Spleen (tissue), 11 donors: ENCODE measurements around the gene DTD1. TPM values are rescaled to one million over a fixed set of nuclear protein-coding genes. Genes with fewer than 3 reads are reported as not detected.
A peak's percentile ranks its signal among the peaks of the same experiment; 100 is the strongest.

Experiments used
- DNase-seq: peaks from one replicate; pipeline ENCODE4 v3.0.0-alpha.2; 2020
- H3K27ac ChIP-seq, 8 donors: fragments of 200-600 bp; sonication (generic) in 7 of 8; 1 replicate in 4 of 8; 2 replicates in 4 of 8; pipeline versions ENCODE4 v1.5.0 to v1.8.0; 2016 to 2021; ENCODE audit warnings: inconsistent platforms in 4 of 8, mild to moderate bottlenecking in 4 of 8, moderate library complexity in 1 of 8
- H3K27me3 ChIP-seq, 7 donors: fragments of 200-600 bp; sonication (generic) in 6 of 7; replicated peaks in 1 of 7; 1 replicate in 4 of 7; 2 replicates in 3 of 7; pipeline versions ENCODE4 v1.5.0 to v1.8.0; 2016 to 2021; ENCODE audit warnings: inconsistent platforms in 3 of 7, mild to moderate bottlenecking in 1 of 7
- H3K36me3 ChIP-seq, 6 donors: fragments of 200-600 bp; sonication (generic) in 5 of 6; 1 replicate in 4 of 6; 2 replicates in 2 of 6; pipeline versions ENCODE4 v1.5.0 to v1.8.0; 2016 to 2021; ENCODE audit warnings: inconsistent platforms in 2 of 6
- H3K4me1 ChIP-seq, 6 donors: fragments of 200-600 bp; sonication (generic) in 5 of 6; 1 replicate in 3 of 6; 2 replicates in 3 of 6; pipeline versions ENCODE4 v1.5.0 to v1.8.0; 2016 to 2021; ENCODE audit warnings: inconsistent platforms in 3 of 6
- H3K4me3 ChIP-seq, 8 donors: fragments of 200-600 bp; sonication (generic) in 7 of 8; 1 replicate in 4 of 8; 2 replicates in 4 of 8; pipeline versions ENCODE4 v1.5.0 to v1.8.0; 2016 to 2021; ENCODE audit warnings: inconsistent platforms in 4 of 8, mild to moderate bottlenecking in 4 of 8, moderate library complexity in 2 of 8
- H3K9me3 ChIP-seq, 8 donors: fragments of 200-600 bp; sonication (generic) in 7 of 8; 1 replicate in 4 of 8; 2 replicates in 4 of 8; pipeline versions ENCODE4 v1.5.0 to v1.8.0; 2016 to 2021; ENCODE audit warnings: inconsistent platforms in 4 of 8
- POLR2A ChIP-seq, 3 donors: fragments of 450-650 bp; IDR thresholded peaks; one replicate each; pipeline ENCODE4 v1.5.1; 2017; ENCODE audit warnings: antibody characterized with exemption in 3 of 3, mild to moderate bottlenecking in 1 of 3
- POLR2AphosphoS5 ChIP-seq, 3 donors: sonication (generic); formaldehyde crosslinking; IDR thresholded peaks; one replicate each; pipeline ENCODE4 v1.5.1; 2017; ENCODE audit warnings: antibody characterized with exemption in 3 of 3
- WGBS, 5 donors: extraction: QIAGEN DNeasy Blood & Tissue Kit in 3 of 5; methylation state at CpG; one replicate each; pipeline versions ENCODE4 v1.1.5 to v1.1.7; 2013 to 2018; 5-methylcytosine and 5-hydroxymethylcytosine counted together
- intact Hi-C: fragments of 100-400 bp; cut with DNase I; formaldehyde crosslinking; loops from one replicate; pipeline ENCODE4 v1.15.0; 2023; ENCODE audit warnings: low total_unique reads
- polyA plus RNA-seq, 3 donors: library from polyadenylated mRNA; stranded (reverse); fragments of 200-250 nt; gene quantifications; one replicate each; pipeline ENCODE4 v1.2.1, GENCODE V29; 2013
- total RNA-seq, 7 donors: library from RNA; depleted of rRNA in 3 of 7; stranded (reverse); fragments of >200 nt in 3 of 7; fragmentation: NEBNext Ultra II Directional in 4 of 7; extraction: Animal tissue kit (Norgen Biotek cat#: 25700) in 4 of 7; gene quantifications; one replicate each; pipeline versions ENCODE4 v1.1.0 to v1.2.1, GENCODE V29; 2016 to 2021
- TF ChIP-seq, protein P1 (sequence below), 11 experiments: fragments of 200-600 bp in 7 of 11; fragments of 450-650 bp in 4 of 11; sonication (generic) in 4 of 11; IDR thresholded peaks in 8 of 11; conservative IDR thresholded peaks in 3 of 11; 1 replicate in 7 of 11; 2 replicates in 4 of 11; pipeline versions ENCODE4 v1.4.0 to v1.8.0; 2016 to 2021; ENCODE audit warnings: antibody characterized with exemption in 11 of 11, inconsistent platforms in 4 of 11, mild to moderate bottlenecking in 1 of 11
- donor health status: healthy with polysubstance abuse.
- donor health status: DM: no; HTN: no; CAD: no; lungs with moderate emphysema.
- donor health status: DM: no; HTN: no; CAD: no.
- donor health status: Bipolar disorder and iron deficiency.
- donor health status: healthy.
- donor health status: DM: no; HTN: no; CAD: no.
- donor health status: DM: yes; HTN: yes; CAD: no.

Gene DTD1
- total and polyA plus RNA-seq, 10 donors, result 17.4 to 29.7 (median 23.3) TPM

DNA sequence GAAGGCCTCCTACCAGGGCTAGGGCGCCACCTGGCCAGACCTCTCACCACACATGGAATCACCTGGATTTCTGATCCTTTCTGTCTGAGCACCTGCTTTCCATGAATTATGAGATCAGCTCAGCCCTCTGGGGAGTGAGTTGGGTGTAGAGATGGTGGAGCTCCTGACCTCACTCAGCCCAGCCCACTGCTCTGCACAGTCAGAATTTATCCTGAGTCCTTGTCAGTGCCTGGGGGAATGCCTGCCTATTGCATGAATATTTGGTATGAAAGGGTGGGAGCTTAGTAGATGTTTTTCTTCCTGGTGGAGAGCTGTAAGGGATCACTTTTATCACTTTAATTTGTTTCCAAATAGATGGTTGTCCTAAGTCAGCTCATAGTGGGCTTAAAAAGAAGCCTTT, 47.5 kb downstream of the DTD1 start:
- WGBS, 5 donors, result 92 to 100% (median 100%) methylated on average over 1 of the region's 1 CpG
- Histone ChIP-seq H3K9me3 (no peaks in the 10 kb centered on the region), H3K27me3 (no peaks in the 10 kb centered on the region), H3K36me3 (peaks cover 0 to 54% (median 0%) of the 10 kb centered on the region in 6 donors), H3K4me1 (peaks cover 0 to 7% (median 1%) of the 10 kb centered on the region in 6 donors), H3K4me3 (no peak overlapping the region), H3K27ac (no peak overlapping the region)
- intact Hi-C loops, result loop anchor here (10.0 kb wide), 1 partner anchor 1029 kb away; no protein-coding TSS in a partner anchor
- no peak for TF ChIP-seq POLR2A (IDR thresholded peaks at IDR 0.05)
- TF ChIP-seq, protein P1, sequence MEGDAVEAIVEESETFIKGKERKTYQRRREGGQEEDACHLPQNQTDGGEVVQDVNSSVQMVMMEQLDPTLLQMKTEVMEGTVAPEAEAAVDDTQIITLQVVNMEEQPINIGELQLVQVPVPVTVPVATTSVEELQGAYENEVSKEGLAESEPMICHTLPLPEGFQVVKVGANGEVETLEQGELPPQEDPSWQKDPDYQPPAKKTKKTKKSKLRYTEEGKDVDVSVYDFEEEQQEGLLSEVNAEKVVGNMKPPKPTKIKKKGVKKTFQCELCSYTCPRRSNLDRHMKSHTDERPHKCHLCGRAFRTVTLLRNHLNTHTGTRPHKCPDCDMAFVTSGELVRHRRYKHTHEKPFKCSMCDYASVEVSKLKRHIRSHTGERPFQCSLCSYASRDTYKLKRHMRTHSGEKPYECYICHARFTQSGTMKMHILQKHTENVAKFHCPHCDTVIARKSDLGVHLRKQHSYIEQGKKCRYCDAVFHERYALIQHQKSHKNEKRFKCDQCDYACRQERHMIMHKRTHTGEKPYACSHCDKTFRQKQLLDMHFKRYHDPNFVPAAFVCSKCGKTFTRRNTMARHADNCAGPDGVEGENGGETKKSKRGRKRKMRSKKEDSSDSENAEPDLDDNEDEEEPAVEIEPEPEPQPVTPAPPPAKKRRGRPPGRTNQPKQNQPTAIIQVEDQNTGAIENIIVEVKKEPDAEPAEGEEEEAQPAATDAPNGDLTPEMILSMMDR (IDR thresholded peaks at IDR 0.05 in 8 of 11, conservative IDR thresholded peaks at IDR 0.05 in 3 of 11), result no peak
- TF ChIP-seq POLR2AphosphoS5 (IDR thresholded peaks at IDR 0.05), result no peak
- DNase-seq, result no peak

DNA sequence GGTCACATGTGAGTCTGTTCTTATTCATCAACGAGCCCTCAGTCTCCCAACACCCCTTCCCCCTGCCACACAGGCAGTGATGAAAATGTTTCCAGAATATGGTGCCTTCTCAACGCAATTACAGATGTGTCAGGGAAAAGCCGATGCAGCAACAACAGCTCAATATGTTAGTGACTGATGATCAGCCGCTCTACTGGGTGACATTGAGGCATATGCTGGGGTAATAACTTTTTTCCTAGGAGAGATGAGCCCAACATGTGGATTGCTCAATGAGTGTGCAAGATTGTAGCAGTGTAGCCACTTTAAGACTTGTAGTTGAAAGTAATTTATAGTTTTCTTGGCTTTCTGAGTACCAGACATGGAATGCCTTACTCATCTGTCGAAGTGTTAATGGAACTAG, 49.4 kb downstream of the DTD1 start:
- intact Hi-C loops, result loop anchor here (10.0 kb wide), 1 partner anchor 1028 kb away; no protein-coding TSS in a partner anchor
- no peak overlapping the region for H3K27ac ChIP-seq
- TF ChIP-seq, protein P1 (IDR thresholded peaks at IDR 0.05 in 8 of 11, conservative IDR thresholded peaks at IDR 0.05 in 3 of 11), result no peak
- no peak for TF ChIP-seq POLR2AphosphoS5 (IDR thresholded peaks at IDR 0.05)
- TF ChIP-seq POLR2A (IDR thresholded peaks at IDR 0.05), result no peak
- no peak overlapping the region for H3K4me3 ChIP-seq
- H3K27me3 ChIP-seq, result no peaks in the 10 kb centered on the region
- WGBS, 5 donors, result 75 to 84% (median 80%) methylated on average over 5 of the region's 5 CpGs
- DNase-seq, result no peak
- no peaks in the 10 kb centered on the region for H3K9me3 ChIP-seq
- peaks cover 0 to 43% (median 0%) of the 10 kb centered on the region in 6 donors for H3K36me3 ChIP-seq
- H3K4me1 ChIP-seq, result peaks cover 0 to 7% (median 1%) of the 10 kb centered on the region in 6 donors

DNA sequence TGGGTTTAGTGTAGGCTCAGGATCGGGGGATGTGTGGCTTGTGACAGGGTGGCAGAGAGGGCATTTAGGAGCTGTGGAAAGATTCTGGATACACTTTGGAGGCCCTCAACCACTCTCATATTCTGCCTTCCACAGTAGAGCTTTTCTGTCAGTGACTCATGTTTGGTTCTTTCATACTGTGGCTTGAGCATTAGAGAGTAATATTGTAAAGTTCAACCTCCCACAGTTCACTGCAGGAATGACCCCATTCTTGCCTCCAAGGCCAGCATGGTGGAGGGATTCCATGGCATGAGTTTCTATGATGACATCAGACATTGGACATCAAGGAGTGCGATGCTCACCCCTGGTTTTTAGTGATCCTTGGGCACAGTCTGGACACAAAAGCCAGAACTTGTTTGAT, 50.9 kb downstream of the DTD1 start:
- no peak for DNase-seq
- H3K4me3 ChIP-seq, result no peak overlapping the region
- TF ChIP-seq POLR2AphosphoS5 (IDR thresholded peaks at IDR 0.05), result no peak
- TF ChIP-seq, protein P1 (IDR thresholded peaks at IDR 0.05 in 8 of 11, conservative IDR thresholded peaks at IDR 0.05 in 3 of 11), result no peak
- no peak for TF ChIP-seq POLR2A (IDR thresholded peaks at IDR 0.05)
- peaks cover 0 to 7% (median 1%) of the 10 kb centered on the region in 6 donors for H3K4me1 ChIP-seq
- WGBS, 5 donors, result 91 to 98% (median 96%) methylated on average over 2 of the region's 2 CpGs
- H3K36me3 ChIP-seq, result peaks cover 0 to 33% (median 0%) of the 10 kb centered on the region in 6 donors
- intact Hi-C loops, result loop anchor here (10.0 kb wide), 1 partner anchor 1026 kb away; no protein-coding TSS in a partner anchor
- H3K27me3 ChIP-seq, result no peaks in the 10 kb centered on the region
- H3K27ac ChIP-seq, result no peak overlapping the region
- H3K9me3 ChIP-seq, result no peaks in the 10 kb centered on the region

DNA sequence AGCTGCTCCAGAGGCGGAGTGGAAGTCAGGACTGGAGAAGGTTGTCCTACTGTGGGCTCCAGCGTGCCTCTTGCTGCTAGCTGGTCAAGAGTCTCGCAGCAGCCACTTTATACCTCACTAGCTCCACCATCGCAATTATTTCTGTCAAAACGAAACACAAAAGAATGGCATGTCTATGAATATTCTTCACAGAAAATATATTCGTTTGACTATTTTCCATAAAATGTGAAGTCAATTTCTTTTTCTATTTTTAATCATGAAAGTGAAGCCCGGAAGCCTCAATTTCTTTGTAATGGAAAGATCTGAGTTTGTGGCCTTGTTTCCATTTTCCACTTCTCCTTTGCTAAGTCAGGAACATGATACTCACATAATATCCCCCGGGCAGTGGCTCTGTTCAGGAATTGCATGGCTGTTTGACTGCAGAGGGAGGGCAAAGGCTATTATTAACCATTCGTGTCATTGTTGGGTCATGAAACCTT, 51.7 kb downstream of the DTD1 start:
- H3K4me3 ChIP-seq, result no peak overlapping the region
- H3K27ac ChIP-seq, result peak overlapping the region in 1 of 8 donors; percentile 30
- H3K36me3 ChIP-seq, result peaks cover 0 to 25% (median 0%) of the 10 kb centered on the region in 6 donors
- no peaks in the 10 kb centered on the region for H3K9me3 ChIP-seq
- no peak for DNase-seq
- peaks cover 0 to 7% (median 1%) of the 10 kb centered on the region in 6 donors for H3K4me1 ChIP-seq
- intact Hi-C loops, result loop anchor here (10.0 kb wide), 1 partner anchor 1025 kb away; no protein-coding TSS in a partner anchor
- no peak for TF ChIP-seq POLR2AphosphoS5 (IDR thresholded peaks at IDR 0.05)
- 63 to 82% (median 78%) methylated on average over 9 of the region's 9 CpGs for WGBS, 5 donors
- no peaks in the 10 kb centered on the region for H3K27me3 ChIP-seq
